Esophagus squamous epithelium (tissue), 4 donors: Measurements from ENCODE around the gene SEPTIN10.

Experiments used
- POLR2A ChIP-seq, 4 donors: fragments of 450-650 bp; IDR thresholded peaks; one replicate each; pipeline ENCODE4 v1.6.1; 2017; ENCODE audit warnings: antibody characterized with exemption in 4 of 4, mild to moderate bottlenecking in 4 of 4, moderate library complexity in 3 of 4
- TF ChIP-seq, protein P1 (sequence below), 6 experiments: fragments of 450-650 bp in 4 of 6; fragments of 200-600 bp in 2 of 6; sonication (generic) in 2 of 6; IDR thresholded peaks; one replicate each; pipeline ENCODE4 v1.5.1; 2016 to 2019; ENCODE audit warnings: antibody characterized with exemption in 6 of 6, mild to moderate bottlenecking in 4 of 6, moderate library complexity in 4 of 6

DNA sequence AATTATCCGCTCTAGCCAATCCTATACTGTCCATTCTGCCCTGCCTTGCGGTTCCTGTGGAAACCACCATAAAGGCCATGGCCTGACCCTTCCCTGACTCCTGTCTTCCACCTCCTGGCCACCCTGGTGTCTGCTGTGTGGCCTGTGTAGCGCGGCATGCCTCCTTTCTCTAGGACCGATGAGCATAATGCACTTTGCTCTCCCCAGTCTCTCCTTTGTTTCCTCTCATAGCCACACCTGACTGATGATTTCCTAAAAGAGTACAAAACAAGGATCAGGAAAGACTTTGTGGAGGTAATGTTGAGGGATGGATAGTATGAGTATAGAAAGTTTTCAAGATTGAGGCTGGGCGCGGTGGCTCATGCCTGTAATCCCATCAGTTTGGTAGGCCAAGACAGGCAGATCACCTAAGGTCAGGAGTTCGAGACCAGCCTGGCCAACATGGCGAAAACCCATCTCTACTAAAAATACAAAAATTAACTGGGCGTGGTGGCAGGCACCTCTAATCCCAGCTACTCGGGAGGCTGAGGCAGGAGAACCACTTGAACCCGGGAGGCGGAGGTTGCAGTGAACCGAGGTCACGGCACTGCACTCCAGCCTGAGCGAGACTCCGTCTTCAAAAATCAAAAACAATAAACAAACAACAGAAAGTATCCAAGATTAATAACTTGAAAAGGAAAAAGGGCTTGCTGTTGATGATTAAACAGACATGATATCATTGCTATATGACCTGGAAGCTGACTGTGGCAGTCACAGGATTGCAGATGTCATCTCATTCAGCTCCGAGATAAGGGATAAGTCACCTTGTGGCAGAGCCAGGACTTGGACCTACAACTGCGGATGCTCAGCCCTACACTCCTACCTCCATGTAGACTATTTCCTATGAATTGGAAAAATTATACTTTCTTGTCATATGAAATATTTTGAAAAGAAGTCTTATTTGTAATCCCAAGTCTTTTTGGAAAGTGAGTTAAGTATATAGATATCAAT is 17.0 kb upstream of the SEPTIN10 start:
- TF ChIP-seq, protein P1, sequence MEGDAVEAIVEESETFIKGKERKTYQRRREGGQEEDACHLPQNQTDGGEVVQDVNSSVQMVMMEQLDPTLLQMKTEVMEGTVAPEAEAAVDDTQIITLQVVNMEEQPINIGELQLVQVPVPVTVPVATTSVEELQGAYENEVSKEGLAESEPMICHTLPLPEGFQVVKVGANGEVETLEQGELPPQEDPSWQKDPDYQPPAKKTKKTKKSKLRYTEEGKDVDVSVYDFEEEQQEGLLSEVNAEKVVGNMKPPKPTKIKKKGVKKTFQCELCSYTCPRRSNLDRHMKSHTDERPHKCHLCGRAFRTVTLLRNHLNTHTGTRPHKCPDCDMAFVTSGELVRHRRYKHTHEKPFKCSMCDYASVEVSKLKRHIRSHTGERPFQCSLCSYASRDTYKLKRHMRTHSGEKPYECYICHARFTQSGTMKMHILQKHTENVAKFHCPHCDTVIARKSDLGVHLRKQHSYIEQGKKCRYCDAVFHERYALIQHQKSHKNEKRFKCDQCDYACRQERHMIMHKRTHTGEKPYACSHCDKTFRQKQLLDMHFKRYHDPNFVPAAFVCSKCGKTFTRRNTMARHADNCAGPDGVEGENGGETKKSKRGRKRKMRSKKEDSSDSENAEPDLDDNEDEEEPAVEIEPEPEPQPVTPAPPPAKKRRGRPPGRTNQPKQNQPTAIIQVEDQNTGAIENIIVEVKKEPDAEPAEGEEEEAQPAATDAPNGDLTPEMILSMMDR (IDR thresholded peaks at IDR 0.05), result no peak
- TF ChIP-seq POLR2A (IDR thresholded peaks at IDR 0.05), result no peak
